GM18870 (cell line): ENCODE results near the gene SPPL2C.

Experiments
- ATAC-seq: cut with Tn5 transposase; IDR thresholded peaks from one replicate; pipeline ENCODE4 v1.9.1; 2021; ENCODE audit warnings: moderate library complexity; ENCODE audit not compliant: unreplicated experiment

The SPPL2C gene

GRCh38 chr17:45871718-45872117 lies 27.0 kb downstream of the SPPL2C start:
- ATAC-seq: no peak

- no peak for ATAC-seq
Measured at GRCh38 chr17:45873728-45874127, 29.0 kb downstream of the SPPL2C start.

- no peak for ATAC-seq
Measured at GRCh38 chr17:45874151-45874550, 29.5 kb downstream of the SPPL2C start.

GRCh38 chr17:45876539-45876938 lies 31.9 kb downstream of the SPPL2C start:
- ATAC-seq: no peak

- no peak for ATAC-seq
Measured at GRCh38 chr17:45877467-45877866, 32.8 kb downstream of the SPPL2C start.

- ATAC-seq: no peak
Measured at GRCh38 chr17:45883063-45883462, 38.4 kb downstream of the SPPL2C start.

GRCh38 chr17:45886852-45887251 lies 42.2 kb downstream of the SPPL2C start:
- ATAC-seq: no peak

- ATAC-seq: no peak
Measured at GRCh38 chr17:45888392-45888791, 43.7 kb downstream of the SPPL2C start.

- ATAC-seq: no peak
Measured at GRCh38 chr17:45889579-45889978, 44.9 kb downstream of the SPPL2C start.

GRCh38 chr17:45893725-45894021 lies 49.0 kb downstream of the SPPL2C start:
- ATAC-seq: no peak

- ATAC-seq: no peak
Measured at GRCh38 chr17:45894022-45894784, 49.5 kb downstream of the SPPL2C start, which contains the start of gene MAPT. TSS of gene MAPT (plus strand) at chr17:45894554. CDS start at chr17:45962338, 67,784 bp downstream.

GRCh38 chr17:45895304-45895968 lies 50.8 kb downstream of the SPPL2C start:
- ATAC-seq: no peak

GRCh38 chr17:45895969-45896785 lies 51.5 kb downstream of the SPPL2C start:
- ATAC-seq: no peak
